NCI-H1694 (cell line): ENCODE results near the gene SPTBN4.

Experiments
- DNase-seq: peaks from one replicate; lab custom pipeline; 2025; lab: John Stamatoyannopoulos, UW

The SPTBN4 gene

GRCh38 chr19:40604647-40605215 lies 137.9 kb downstream of the SPTBN4 start:
- DNase-seq, result no peak

GRCh38 chr19:40605216-40605971 lies 138.6 kb downstream of the SPTBN4 start:
- DNase-seq, result no peak

- DNase-seq, result no peak
These were observed 140.8 kb downstream of the SPTBN4 start for GRCh38 chr19:40607311-40608239.

- DNase-seq, result no peak
These were observed 141.4 kb downstream of the SPTBN4 start for GRCh38 chr19:40608240-40608621.

GRCh38 chr19:40608957-40609356 lies 142.2 kb downstream of the SPTBN4 start:
- DNase-seq, result no peak

GRCh38 chr19:40609561-40610395 lies 143.0 kb downstream of the SPTBN4 start:
- DNase-seq, result no peak

GRCh38 chr19:40610396-40611064 lies 143.7 kb downstream of the SPTBN4 start:
- no peak for DNase-seq

GRCh38 chr19:40611096-40611495 lies 144.3 kb downstream of the SPTBN4 start:
- DNase-seq, result no peak

- DNase-seq, result no peak
These were observed 145.3 kb downstream of the SPTBN4 start for GRCh38 chr19:40611900-40612698.

- no peak for DNase-seq
These were observed 146.3 kb downstream of the SPTBN4 start for GRCh38 chr19:40612831-40613689.

- no peak for DNase-seq
These were observed 147.2 kb downstream of the SPTBN4 start for GRCh38 chr19:40613690-40614621.

- no peak for DNase-seq
These were observed 148.0 kb downstream of the SPTBN4 start for GRCh38 chr19:40614622-40615411.

- DNase-seq, result no peak
These were observed 149.4 kb downstream of the SPTBN4 start for GRCh38 chr19:40616178-40616577.

- DNase-seq, result no peak
These were observed 150.1 kb downstream of the SPTBN4 start for GRCh38 chr19:40616941-40617340.

GRCh38 chr19:40617961-40618360 lies 151.2 kb downstream of the SPTBN4 start:
- DNase-seq, result no peak

GRCh38 chr19:40619333-40620160 lies 152.7 kb downstream of the SPTBN4 start:
- peak; percentile 64 for DNase-seq

GRCh38 chr19:40620161-40620485 lies 153.3 kb downstream of the SPTBN4 start:
- DNase-seq, result no peak
